ENCODE results near the gene PITX2.

The PITX2 gene

GRCh38 chr4:110621839-110622751, 782 bp downstream of the PITX2 start:
- no peak for DNase-seq

- DNase-seq = no peak
Observed at GRCh38 chr4:110621328-110621812, 1.5 kb downstream of the PITX2 start.

- no peak for DNase-seq
Observed at GRCh38 chr4:110620691-110621327, 2.1 kb downstream of the PITX2 start.

GRCh38 chr4:110620322-110620690, 2.6 kb downstream of the PITX2 start:
- DNase-seq = no peak

GRCh38 chr4:110619463-110620247, 3.2 kb downstream of the PITX2 start:
- DNase-seq = no peak

- DNase-seq = no peak
Observed at GRCh38 chr4:110618581-110619462, 4.1 kb downstream of the PITX2 start.

- DNase-seq = no peak
Observed at GRCh38 chr4:110617646-110618580, 5.0 kb downstream of the PITX2 start.

- no peak for DNase-seq
Observed at GRCh38 chr4:110617075-110617640, 5.7 kb downstream of the PITX2 start.

- no peak for DNase-seq
Observed at GRCh38 chr4:110616238-110617074, 6.4 kb downstream of the PITX2 start.

- no peak for DNase-seq
Observed at GRCh38 chr4:110615353-110616237, 7.3 kb downstream of the PITX2 start.

GRCh38 chr4:110614976-110615352, 7.9 kb downstream of the PITX2 start:
- no peak for DNase-seq

- DNase-seq = no peak
Observed at GRCh38 chr4:110614173-110614963, 8.5 kb downstream of the PITX2 start.

- no peak for DNase-seq
Observed at GRCh38 chr4:110613745-110614144, 9.1 kb downstream of the PITX2 start.

GRCh38 chr4:110612631-110613269, 10.1 kb downstream of the PITX2 start:
- DNase-seq = no peak

GRCh38 chr4:110611968-110612447, 10.9 kb downstream of the PITX2 start:
- DNase-seq = no peak

GRCh38 chr4:110610940-110611831, 11.7 kb downstream of the PITX2 start:
- DNase-seq = no peak
